ENCODE results near the gene NHERF2. TPM values are rescaled to one million over a fixed set of nuclear protein-coding genes. Genes with fewer than 3 reads are reported as not detected.

Gene NHERF2
- total RNA-seq, 2 experiments from 2014 or later = 1.9 to 2.0 TPM

GRCh38 chr16:2015117-2015946 is 11.4 kb upstream of the NHERF2 start:
- ChIA-PET POLR2A (no interaction called here), CTCF (interaction anchor here (1.3 kb wide), 1 partner anchor 11 kb away, joined by 7 read pairs; no protein-coding TSS in a partner anchor)
- Mint-ChIP-seq H3K9me3 (no peaks in the 10 kb centered on the region), H3K4me1 (ENCODE audit: low read depth) (peaks cover 2% of the 10 kb centered on the region), H3K4me3 (no peak overlapping the region), H3K27me3 (peaks cover 6% of the 10 kb centered on the region), H3K27ac (no peak overlapping the region), H3K36me3 (ENCODE audit: low read depth) (no peaks in the 10 kb centered on the region)
- Histone ChIP-seq H3K9me3 (ENCODE audit: control insufficient read depth in 1 of 2, insufficient read depth in 1 of 2, low read length in 2 of 2) (no peaks in the 10 kb centered on the region), H3K4me3 (ENCODE audit: low read length) (no peak overlapping the region), H3K27me3 (ENCODE audit: control insufficient read depth in 1 of 2, insufficient read depth in 2 of 2, low read length in 2 of 2) (peaks cover 10 to 13% of the 10 kb centered on the region in 2 experiments), H3K27ac (ENCODE audit: low read depth in 1 of 2, low read length in 2 of 2) (no peak overlapping the region), H3K36me3 (ENCODE audit: insufficient read depth, low read length) (no peaks in the 10 kb centered on the region), H3K4me1 (ENCODE audit: insufficient read depth, low read length) (peaks cover 14% of the 10 kb centered on the region)
- ATAC-seq (ENCODE audit: poor library complexity) (no peak), DNase-seq (no peak)
- intact Hi-C loops (cut with DNase I, micrococcal nuclease) = no loop called here
- no peak for TF ChIP-seq CTCF (IDR thresholded peaks at IDR 0.05)

- TF ChIP-seq CTCF (IDR thresholded peaks at IDR 0.05) = no peak
- POLR2A ChIA-PET = interaction anchor here (1.2 kb wide), 1 partner anchor 140 kb away, joined by 3 read pairs; the partner anchor contains the start of gene TRAF7
- Histone ChIP-seq H3K27me3 (ENCODE audit: control insufficient read depth in 1 of 2, insufficient read depth in 2 of 2, low read length in 2 of 2) (peaks cover 15 to 18% of the 10 kb centered on the region in 2 experiments), H3K27ac (ENCODE audit: low read depth in 1 of 2, low read length in 2 of 2) (no peak overlapping the region), H3K36me3 (ENCODE audit: insufficient read depth, low read length) (no peaks in the 10 kb centered on the region), H3K4me3 (ENCODE audit: low read length) (no peak overlapping the region), H3K4me1 (ENCODE audit: insufficient read depth, low read length) (peaks cover 14% of the 10 kb centered on the region), H3K9me3 (ENCODE audit: control insufficient read depth in 1 of 2, insufficient read depth in 1 of 2, low read length in 2 of 2) (no peaks in the 10 kb centered on the region)
- no peak overlapping the region for H3K27ac Mint-ChIP-seq
- no peaks in the 10 kb centered on the region for H3K9me3 Mint-ChIP-seq
- CTCF ChIA-PET = interaction anchor here (1.1 to 1.5 kb wide), 5 partner anchors 12 to 139 kb away, joined by 3 to 8 read pairs (median 7); partner anchors contain the start of gene TRAF7
- ATAC-seq (ENCODE audit: poor library complexity) = no peak
- H3K4me1 Mint-ChIP-seq (ENCODE audit: low read depth) = no peaks in the 10 kb centered on the region
- H3K27me3 Mint-ChIP-seq = peaks cover 11% of the 10 kb centered on the region
- no peaks in the 10 kb centered on the region for H3K36me3 Mint-ChIP-seq (ENCODE audit: low read depth)
- no peak for DNase-seq
- no peak overlapping the region for H3K4me3 Mint-ChIP-seq
- intact Hi-C loops (cut with DNase I, micrococcal nuclease) = no loop called here
These were observed 10.8 kb upstream of the NHERF2 start for GRCh38 chr16:2015947-2016208.

- POLR2A ChIA-PET = interaction anchor here (1.2 kb wide), 1 partner anchor 139 kb away, joined by 3 read pairs; the partner anchor contains the start of gene TRAF7
- Mint-ChIP-seq H3K27ac (no peak overlapping the region), H3K4me3 (no peak overlapping the region)
These were observed 10.2 kb upstream of the NHERF2 start for GRCh38 chr16:2016407-2016922.

More at GRCh38 chr16:2016407-2016922, 10.2 kb upstream of the NHERF2 start:
- H3K27ac ChIP-seq (ENCODE audit: low read depth in 1 of 2, low read length in 2 of 2) = no peak overlapping the region
- intact Hi-C loops (cut with DNase I, micrococcal nuclease) = no loop called here
- CTCF ChIA-PET = interaction anchor here (1.1 to 1.5 kb wide), 5 partner anchors 12 to 139 kb away, joined by 3 to 8 read pairs (median 7); partner anchors contain the start of gene TRAF7
- H3K9me3 ChIP-seq (ENCODE audit: control insufficient read depth in 1 of 2, insufficient read depth in 1 of 2, low read length in 2 of 2) = no peaks in the 10 kb centered on the region
- H3K27me3 Mint-ChIP-seq = peaks cover 14% of the 10 kb centered on the region
- H3K4me1 Mint-ChIP-seq (ENCODE audit: low read depth) = no peaks in the 10 kb centered on the region
- H3K4me3 ChIP-seq (ENCODE audit: low read length) = no peak overlapping the region
- H3K27me3 ChIP-seq (ENCODE audit: control insufficient read depth in 1 of 2, insufficient read depth in 2 of 2, low read length in 2 of 2) = peaks cover 20 to 22% of the 10 kb centered on the region in 2 experiments
- TF ChIP-seq CTCF (IDR thresholded peaks at IDR 0.05) = peak; percentile 33
- DNase-seq (peak in 3 of 14 experiments; percentile 43 to 49 (median 46)), ATAC-seq (ENCODE audit: poor library complexity) (no peak)
- no peaks in the 10 kb centered on the region for H3K9me3 Mint-ChIP-seq
- no peaks in the 10 kb centered on the region for H3K36me3 ChIP-seq (ENCODE audit: insufficient read depth, low read length)
- no peaks in the 10 kb centered on the region for H3K36me3 Mint-ChIP-seq (ENCODE audit: low read depth)
- H3K4me1 ChIP-seq (ENCODE audit: insufficient read depth, low read length) = peaks cover 15% of the 10 kb centered on the region

Data from CD4-positive, alpha-beta T cell (primary cell).